Progenitor cell of endocrine pancreas (in vitro differentiated cells): ENCODE measurements around the gene F9. TPM values are rescaled to one million over a fixed set of nuclear protein-coding genes. Genes with fewer than 3 reads are reported as not detected.

ENCODE experiments used
- DNase-seq: peaks from one replicate; pipeline ENCODE4 v3.0.0; 2021; ENCODE audit warnings: low spot score; ENCODE audit not compliant: unreplicated experiment
- H3K27ac Mint-ChIP-seq: 2 replicates; pipeline ENCODE4 v1.8.0; 2021; ENCODE audit warnings: mild to moderate bottlenecking, moderate library complexity, mixed read lengths
- H3K27me3 Mint-ChIP-seq: 2 replicates; pipeline ENCODE4 v1.8.0; 2021; ENCODE audit warnings: mixed read lengths
- H3K36me3 Mint-ChIP-seq: 2 replicates; pipeline ENCODE4 v1.8.0; 2022; ENCODE audit warnings: mixed read lengths; ENCODE audit not compliant: insufficient read depth
- H3K4me1 Mint-ChIP-seq: 2 replicates; pipeline ENCODE4 v1.8.0; 2021; ENCODE audit warnings: low read depth, mixed read lengths
- H3K4me3 Mint-ChIP-seq: 2 replicates; pipeline ENCODE4 v1.8.0; 2021; ENCODE audit warnings: low read depth, mild to moderate bottlenecking, moderate library complexity, mixed read lengths
- H3K9me3 Mint-ChIP-seq: 2 replicates; pipeline ENCODE4 v1.8.0; 2021; ENCODE audit warnings: low read depth, mixed read lengths
- total RNA-seq: library from RNA; stranded (reverse); gene quantifications from 2 replicates; pipeline ENCODE4 v1.2.1, GENCODE V29; 2021
- TF ChIP-seq, protein P1 (sequence below): fragments of 200-600 bp; sonication (generic); IDR thresholded peaks from one replicate; pipeline ENCODE4 v1.5.0; 2021; ENCODE audit warnings: antibody characterized with exemption, mild to moderate bottlenecking; ENCODE audit not compliant: unreplicated experiment

Gene F9
- total RNA-seq, 1 donor from 2014 or later, result not detected

GRCh38 chrX:139542652-139543051, 12.1 kb downstream of the F9 start:
- Mint-ChIP-seq H3K36me3 (no peaks in the 10 kb centered on the region), H3K4me1 (peaks cover 23% of the 10 kb centered on the region), H3K9me3 (no peaks in the 10 kb centered on the region), H3K4me3 (no peak overlapping the region), H3K27ac (no peak overlapping the region), H3K27me3 (no peaks in the 10 kb centered on the region)
- no peak for DNase-seq
- TF ChIP-seq, protein P1, sequence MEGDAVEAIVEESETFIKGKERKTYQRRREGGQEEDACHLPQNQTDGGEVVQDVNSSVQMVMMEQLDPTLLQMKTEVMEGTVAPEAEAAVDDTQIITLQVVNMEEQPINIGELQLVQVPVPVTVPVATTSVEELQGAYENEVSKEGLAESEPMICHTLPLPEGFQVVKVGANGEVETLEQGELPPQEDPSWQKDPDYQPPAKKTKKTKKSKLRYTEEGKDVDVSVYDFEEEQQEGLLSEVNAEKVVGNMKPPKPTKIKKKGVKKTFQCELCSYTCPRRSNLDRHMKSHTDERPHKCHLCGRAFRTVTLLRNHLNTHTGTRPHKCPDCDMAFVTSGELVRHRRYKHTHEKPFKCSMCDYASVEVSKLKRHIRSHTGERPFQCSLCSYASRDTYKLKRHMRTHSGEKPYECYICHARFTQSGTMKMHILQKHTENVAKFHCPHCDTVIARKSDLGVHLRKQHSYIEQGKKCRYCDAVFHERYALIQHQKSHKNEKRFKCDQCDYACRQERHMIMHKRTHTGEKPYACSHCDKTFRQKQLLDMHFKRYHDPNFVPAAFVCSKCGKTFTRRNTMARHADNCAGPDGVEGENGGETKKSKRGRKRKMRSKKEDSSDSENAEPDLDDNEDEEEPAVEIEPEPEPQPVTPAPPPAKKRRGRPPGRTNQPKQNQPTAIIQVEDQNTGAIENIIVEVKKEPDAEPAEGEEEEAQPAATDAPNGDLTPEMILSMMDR, result no peak

- no peaks in the 10 kb centered on the region for H3K27me3 Mint-ChIP-seq
- peaks cover 23% of the 10 kb centered on the region for H3K4me1 Mint-ChIP-seq
- H3K9me3 Mint-ChIP-seq, result no peaks in the 10 kb centered on the region
- TF ChIP-seq, protein P1, result no peak
- no peak overlapping the region for H3K27ac Mint-ChIP-seq
- DNase-seq, result no peak
- no peaks in the 10 kb centered on the region for H3K36me3 Mint-ChIP-seq
- no peak overlapping the region for H3K4me3 Mint-ChIP-seq
Measured at GRCh38 chrX:139543920-139544319, 13.4 kb downstream of the F9 start.

- TF ChIP-seq, protein P1, result no peak
- Mint-ChIP-seq H3K27me3 (no peaks in the 10 kb centered on the region), H3K27ac (no peak overlapping the region), H3K4me3 (no peak overlapping the region), H3K36me3 (no peaks in the 10 kb centered on the region), H3K9me3 (no peaks in the 10 kb centered on the region), H3K4me1 (peaks cover 23% of the 10 kb centered on the region)
- DNase-seq, result no peak
Measured at GRCh38 chrX:139544591-139544990, 14.1 kb downstream of the F9 start.

GRCh38 chrX:139554376-139554775, 23.8 kb downstream of the F9 start:
- Mint-ChIP-seq H3K4me1 (peaks cover 7% of the 10 kb centered on the region), H3K36me3 (no peaks in the 10 kb centered on the region), H3K27me3 (no peaks in the 10 kb centered on the region), H3K4me3 (no peak overlapping the region), H3K9me3 (no peaks in the 10 kb centered on the region), H3K27ac (no peak overlapping the region)
- TF ChIP-seq, protein P1, result no peak
- no peak for DNase-seq

DNA sequence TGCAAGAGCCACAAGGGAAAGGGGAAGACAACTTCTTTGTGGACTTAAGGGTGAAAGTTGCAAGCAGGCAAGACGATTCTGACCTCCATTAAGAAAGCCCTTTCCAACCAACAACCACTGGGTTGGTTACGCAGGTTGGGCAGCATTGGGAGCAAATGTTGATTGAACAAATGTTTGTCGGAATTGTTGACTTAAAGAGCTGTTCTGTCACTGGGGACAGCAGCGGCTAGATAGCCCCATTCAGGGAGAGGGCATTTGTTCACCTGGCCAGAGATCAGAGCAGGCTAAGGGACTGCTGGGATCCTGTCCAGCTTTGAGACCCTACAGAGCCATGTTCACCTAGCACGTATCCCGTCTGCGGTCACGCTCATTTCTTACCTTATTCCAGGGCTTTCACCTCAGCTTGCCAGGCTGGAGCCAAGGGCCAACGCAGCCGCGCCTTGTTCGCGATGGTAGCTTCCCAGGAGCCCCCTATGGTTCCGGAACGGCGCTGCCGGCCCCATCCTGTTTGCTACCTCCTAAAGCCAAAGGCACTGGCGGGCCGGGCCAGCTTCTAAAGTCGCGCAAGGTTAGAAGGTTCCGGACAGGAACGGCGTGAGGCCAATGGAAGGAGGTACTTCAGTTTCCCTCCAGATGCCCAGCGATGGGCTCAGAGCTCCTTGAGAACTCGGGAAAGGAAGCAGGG, 24.6 kb downstream of the F9 start:
- Mint-ChIP-seq H3K27ac (no peak overlapping the region), H3K27me3 (no peaks in the 10 kb centered on the region), H3K36me3 (no peaks in the 10 kb centered on the region), H3K4me3 (no peak overlapping the region), H3K9me3 (no peaks in the 10 kb centered on the region), H3K4me1 (peaks cover 6% of the 10 kb centered on the region)
- TF ChIP-seq, protein P1, result no peak
- DNase-seq, result no peak
